ENCODE measurements around the gene RGS3.

The RGS3 gene

DNA sequence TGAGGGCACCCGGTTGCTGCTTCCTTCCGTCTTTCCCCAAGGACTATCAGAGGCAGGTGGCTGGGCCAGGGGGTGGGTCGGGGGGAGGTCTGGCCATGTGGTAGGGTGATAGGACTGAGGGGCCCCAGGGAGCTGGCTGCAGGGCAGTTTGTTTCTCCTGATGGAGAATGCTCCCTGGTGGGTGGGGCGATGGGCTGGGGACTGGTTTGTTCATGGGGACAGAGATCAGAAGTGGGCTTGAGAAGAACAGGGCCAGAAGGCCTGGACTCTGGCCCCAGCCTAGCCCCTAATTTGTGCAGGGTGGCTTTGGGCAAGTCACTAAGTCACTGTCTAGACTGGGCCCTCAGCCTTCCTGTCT lies 117.4 kb downstream of the RGS3 start:
- H3K9me3 ChIP-seq (ENCODE audit: low read length): no peaks in the 10 kb centered on the region
- H3K9ac ChIP-seq (ENCODE audit: low read length): no peak overlapping the region
- no peaks in the 10 kb centered on the region for H3K27me3 ChIP-seq (ENCODE audit: control insufficient read depth in 1 of 2, insufficient read depth in 2 of 2, low read length in 2 of 2)
- no peak overlapping the region for H3K4me3 ChIP-seq (ENCODE audit: low read depth in 1 of 2, low read length in 2 of 2)
- H3K4me1 ChIP-seq (ENCODE audit: insufficient read depth, low read length): peaks cover 39% of the 10 kb centered on the region
- H3K36me3 ChIP-seq (ENCODE audit: insufficient read depth, low read length): peaks cover 26% of the 10 kb centered on the region
- peak overlapping the region; percentile 47 for H3K27ac ChIP-seq (ENCODE audit: low read depth, low read length)

GRCh38 chr9:113581865-113582697 lies 118.6 kb downstream of the RGS3 start:
- H3K4me1 ChIP-seq (ENCODE audit: insufficient read depth, low read length): peaks cover 39% of the 10 kb centered on the region
- peak overlapping the region; percentile 47 for H3K27ac ChIP-seq (ENCODE audit: low read depth, low read length)
- no peaks in the 10 kb centered on the region for H3K27me3 ChIP-seq (ENCODE audit: control insufficient read depth in 1 of 2, insufficient read depth in 2 of 2, low read length in 2 of 2)
- peaks cover 26% of the 10 kb centered on the region for H3K36me3 ChIP-seq (ENCODE audit: insufficient read depth, low read length)
- peak overlapping the region in 1 of 2 donors; percentile 51 for H3K4me3 ChIP-seq (ENCODE audit: low read depth in 1 of 2, low read length in 2 of 2)
- H3K9ac ChIP-seq (ENCODE audit: low read length): peak overlapping the region; percentile 6
- no peaks in the 10 kb centered on the region for H3K9me3 ChIP-seq (ENCODE audit: low read length)

DNA sequence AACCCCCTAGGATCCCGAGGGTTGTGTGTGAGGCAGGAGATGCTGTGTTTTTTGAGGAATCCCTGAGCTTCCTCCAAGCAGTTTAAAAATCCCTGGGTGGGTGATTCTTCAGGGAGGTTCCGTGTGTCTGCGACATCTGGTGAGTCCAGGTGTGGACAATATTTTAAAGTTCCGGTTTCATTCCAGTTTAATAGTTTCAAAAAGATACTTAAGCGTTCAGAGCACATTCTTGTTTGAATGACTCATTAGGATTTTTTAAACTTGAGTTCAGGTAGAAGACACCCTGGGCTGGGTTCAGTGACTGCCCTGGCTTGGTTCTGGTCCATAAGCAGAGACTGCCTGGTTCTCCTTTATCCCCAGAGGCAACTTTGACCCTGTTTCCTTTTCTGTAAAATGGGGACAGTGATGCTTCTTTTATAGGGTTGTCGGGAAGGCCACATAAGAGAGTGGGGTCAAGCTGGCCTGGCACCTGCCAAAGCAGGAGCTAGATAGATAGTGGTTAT lies 119.2 kb downstream of the RGS3 start:
- no peaks in the 10 kb centered on the region for H3K9me3 ChIP-seq (ENCODE audit: low read length)
- H3K27me3 ChIP-seq (ENCODE audit: control insufficient read depth in 1 of 2, insufficient read depth in 2 of 2, low read length in 2 of 2): no peaks in the 10 kb centered on the region
- H3K27ac ChIP-seq (ENCODE audit: low read depth, low read length): no peak overlapping the region
- H3K4me3 ChIP-seq (ENCODE audit: low read depth in 1 of 2, low read length in 2 of 2): no peak overlapping the region
- H3K36me3 ChIP-seq (ENCODE audit: insufficient read depth, low read length): peaks cover 26% of the 10 kb centered on the region
- no peak overlapping the region for H3K9ac ChIP-seq (ENCODE audit: low read length)
- peaks cover 39% of the 10 kb centered on the region for H3K4me1 ChIP-seq (ENCODE audit: insufficient read depth, low read length)

DNA sequence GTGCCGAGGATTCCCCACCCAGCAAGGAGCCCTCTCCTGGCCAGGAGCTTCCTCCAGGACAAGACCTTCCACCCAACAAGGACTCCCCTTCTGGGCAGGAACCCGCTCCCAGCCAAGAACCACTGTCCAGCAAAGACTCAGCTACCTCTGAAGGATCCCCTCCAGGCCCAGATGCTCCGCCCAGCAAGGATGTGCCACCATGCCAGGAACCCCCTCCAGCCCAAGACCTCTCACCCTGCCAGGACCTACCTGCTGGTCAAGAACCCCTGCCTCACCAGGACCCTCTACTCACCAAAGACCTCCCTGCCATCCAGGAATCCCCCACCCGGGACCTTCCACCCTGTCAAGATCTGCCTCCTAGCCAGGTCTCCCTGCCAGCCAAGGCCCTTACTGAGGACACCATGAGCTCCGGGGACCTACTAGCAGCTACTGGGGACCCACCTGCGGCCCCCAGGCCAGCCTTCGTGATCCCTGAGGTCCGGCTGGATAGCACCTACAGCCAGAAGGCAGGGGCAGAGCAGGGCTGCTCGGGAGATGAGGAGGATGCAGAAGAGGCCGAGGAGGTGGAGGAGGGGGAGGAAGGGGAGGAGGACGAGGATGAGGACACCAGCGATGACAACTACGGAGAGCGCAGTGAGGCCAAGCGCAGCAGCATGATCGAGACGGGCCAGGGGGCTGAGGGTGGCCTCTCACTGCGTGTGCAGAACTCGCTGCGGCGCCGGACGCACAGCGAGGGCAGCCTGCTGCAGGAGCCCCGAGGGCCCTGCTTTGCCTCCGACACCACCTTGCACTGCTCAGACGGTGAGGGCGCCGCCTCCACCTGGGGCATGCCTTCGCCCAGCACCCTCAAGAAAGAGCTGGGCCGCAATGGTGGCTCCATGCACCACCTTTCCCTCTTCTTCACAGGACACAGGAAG lies 120.2 kb downstream of the RGS3 start:
- Histone ChIP-seq H3K4me3 (ENCODE audit: low read depth in 1 of 2, low read length in 2 of 2) (no peak overlapping the region), H3K36me3 (ENCODE audit: insufficient read depth, low read length) (peaks cover 26% of the 10 kb centered on the region), H3K27me3 (ENCODE audit: control insufficient read depth in 1 of 2, insufficient read depth in 2 of 2, low read length in 2 of 2) (no peaks in the 10 kb centered on the region), H3K9me3 (ENCODE audit: low read length) (no peaks in the 10 kb centered on the region), H3K9ac (ENCODE audit: low read length) (no peak overlapping the region), H3K27ac (ENCODE audit: low read depth, low read length) (no peak overlapping the region), H3K4me1 (ENCODE audit: insufficient read depth, low read length) (peaks cover 41% of the 10 kb centered on the region)

- H3K27ac ChIP-seq (ENCODE audit: low read depth, low read length): no peak overlapping the region
- H3K27me3 ChIP-seq (ENCODE audit: control insufficient read depth in 1 of 2, insufficient read depth in 2 of 2, low read length in 2 of 2): no peaks in the 10 kb centered on the region
- H3K9ac ChIP-seq (ENCODE audit: low read length): no peak overlapping the region
- H3K4me1 ChIP-seq (ENCODE audit: insufficient read depth, low read length): peaks cover 33% of the 10 kb centered on the region
- no peaks in the 10 kb centered on the region for H3K9me3 ChIP-seq (ENCODE audit: low read length)
- H3K36me3 ChIP-seq (ENCODE audit: insufficient read depth, low read length): peaks cover 26% of the 10 kb centered on the region
- H3K4me3 ChIP-seq (ENCODE audit: low read depth in 1 of 2, low read length in 2 of 2): no peak overlapping the region
These were observed 121.0 kb downstream of the RGS3 start for GRCh38 chr9:113584428-113585084.

DNA sequence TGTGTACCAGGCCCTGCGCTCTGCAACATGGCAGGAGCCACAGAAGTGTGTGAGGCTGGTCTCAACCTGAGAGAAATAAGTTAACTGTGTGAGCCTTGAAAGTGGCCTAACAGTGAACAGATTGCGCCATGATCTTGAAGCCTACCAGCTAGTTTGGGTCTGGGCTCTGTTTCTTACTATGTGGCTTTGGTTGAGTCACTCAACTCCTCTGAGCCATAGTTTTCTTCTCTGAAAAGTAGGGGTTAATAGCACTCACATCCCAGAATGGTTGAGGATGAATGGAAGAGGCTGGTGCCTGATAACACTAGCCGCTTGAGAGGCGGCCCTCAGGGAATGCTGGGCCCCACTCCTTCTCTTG lies 121.5 kb downstream of the RGS3 start:
- Histone ChIP-seq H3K4me3 (ENCODE audit: low read depth in 1 of 2, low read length in 2 of 2) (no peak overlapping the region), H3K9ac (ENCODE audit: low read length) (no peak overlapping the region), H3K9me3 (ENCODE audit: low read length) (no peaks in the 10 kb centered on the region), H3K36me3 (ENCODE audit: insufficient read depth, low read length) (peaks cover 26% of the 10 kb centered on the region), H3K27me3 (ENCODE audit: control insufficient read depth in 1 of 2, insufficient read depth in 2 of 2, low read length in 2 of 2) (no peaks in the 10 kb centered on the region), H3K27ac (ENCODE audit: low read depth, low read length) (no peak overlapping the region), H3K4me1 (ENCODE audit: insufficient read depth, low read length) (peaks cover 28% of the 10 kb centered on the region)

GRCh38 chr9:113585555-113585954 lies 122.0 kb downstream of the RGS3 start:
- H3K4me1 ChIP-seq (ENCODE audit: insufficient read depth, low read length): peaks cover 23% of the 10 kb centered on the region
- no peak overlapping the region for H3K9ac ChIP-seq (ENCODE audit: low read length)
- H3K27ac ChIP-seq (ENCODE audit: low read depth, low read length): no peak overlapping the region
- no peaks in the 10 kb centered on the region for H3K27me3 ChIP-seq (ENCODE audit: control insufficient read depth in 1 of 2, insufficient read depth in 2 of 2, low read length in 2 of 2)
- peaks cover 26% of the 10 kb centered on the region for H3K36me3 ChIP-seq (ENCODE audit: insufficient read depth, low read length)
- H3K4me3 ChIP-seq (ENCODE audit: low read depth in 1 of 2, low read length in 2 of 2): no peak overlapping the region
- no peaks in the 10 kb centered on the region for H3K9me3 ChIP-seq (ENCODE audit: low read length)

DNA sequence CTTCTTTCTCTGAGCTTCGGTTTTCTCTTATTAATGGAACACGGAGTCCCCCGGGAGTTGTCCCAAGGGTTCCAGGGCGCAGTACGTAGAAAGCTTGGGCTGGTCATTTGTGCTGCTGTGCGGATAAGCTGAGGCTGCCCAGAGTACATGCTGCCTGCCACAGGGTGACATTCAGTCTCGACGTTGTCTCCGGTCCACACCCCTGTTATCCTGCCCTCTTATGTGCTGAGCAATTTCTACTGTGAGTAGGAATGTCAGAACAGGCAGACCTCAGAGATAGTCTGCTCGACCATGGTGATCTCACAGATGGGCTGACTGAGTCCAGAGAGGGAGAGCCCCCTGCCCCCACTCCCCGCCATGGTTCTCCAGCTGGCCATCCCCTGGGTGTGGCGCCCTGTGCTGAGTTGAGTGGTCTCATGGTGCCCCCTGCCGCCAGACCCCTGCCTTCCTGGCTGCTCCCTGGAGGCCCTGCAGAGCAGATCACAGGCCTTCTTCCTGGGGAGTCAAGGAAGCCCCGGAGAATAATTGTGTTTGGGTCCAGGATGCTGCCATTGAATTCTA lies 124.0 kb downstream of the RGS3 start:
- Histone ChIP-seq H3K9ac (ENCODE audit: low read length) (no peak overlapping the region), H3K27me3 (ENCODE audit: control insufficient read depth in 1 of 2, insufficient read depth in 2 of 2, low read length in 2 of 2) (no peaks in the 10 kb centered on the region), H3K36me3 (ENCODE audit: insufficient read depth, low read length) (peaks cover 26% of the 10 kb centered on the region), H3K9me3 (ENCODE audit: low read length) (no peaks in the 10 kb centered on the region), H3K4me3 (ENCODE audit: low read depth in 1 of 2, low read length in 2 of 2) (no peak overlapping the region), H3K4me1 (ENCODE audit: insufficient read depth, low read length) (peaks cover 12% of the 10 kb centered on the region), H3K27ac (ENCODE audit: low read depth, low read length) (no peak overlapping the region)

DNA sequence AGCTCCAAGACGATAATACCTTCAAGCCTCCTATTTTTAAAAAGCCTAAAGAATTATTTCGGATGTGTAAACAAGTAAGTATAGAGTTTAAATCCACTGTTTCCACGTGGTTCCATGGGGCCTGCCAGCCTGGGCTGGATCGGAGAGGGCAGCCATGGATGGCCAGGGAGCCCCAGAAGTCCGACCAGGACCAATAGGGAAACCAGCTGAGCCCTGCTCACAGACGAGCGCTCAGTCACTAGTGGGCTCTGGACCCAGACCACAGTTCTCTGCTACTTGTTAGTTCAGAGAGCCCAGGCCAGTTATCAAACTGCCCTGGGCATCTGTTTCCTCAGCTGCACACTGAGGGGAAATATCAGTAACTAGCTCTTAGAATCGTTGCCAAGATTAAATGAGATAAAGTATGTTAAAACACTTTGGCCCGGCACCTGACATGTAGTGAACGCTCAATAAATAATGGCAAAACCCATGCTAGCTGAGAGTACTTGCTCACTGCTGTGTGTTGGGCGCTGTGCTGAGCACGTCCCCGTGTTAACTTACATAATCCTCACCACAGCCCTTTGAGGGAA lies 124.8 kb downstream of the RGS3 start:
- Histone ChIP-seq H3K27ac (ENCODE audit: low read depth, low read length) (no peak overlapping the region), H3K36me3 (ENCODE audit: insufficient read depth, low read length) (peaks cover 23% of the 10 kb centered on the region), H3K9me3 (ENCODE audit: low read length) (no peaks in the 10 kb centered on the region), H3K4me3 (ENCODE audit: low read depth in 1 of 2, low read length in 2 of 2) (no peak overlapping the region), H3K27me3 (ENCODE audit: control insufficient read depth in 1 of 2, insufficient read depth in 2 of 2, low read length in 2 of 2) (no peaks in the 10 kb centered on the region), H3K4me1 (ENCODE audit: insufficient read depth, low read length) (peaks cover 16% of the 10 kb centered on the region), H3K9ac (ENCODE audit: low read length) (no peak overlapping the region)

DNA sequence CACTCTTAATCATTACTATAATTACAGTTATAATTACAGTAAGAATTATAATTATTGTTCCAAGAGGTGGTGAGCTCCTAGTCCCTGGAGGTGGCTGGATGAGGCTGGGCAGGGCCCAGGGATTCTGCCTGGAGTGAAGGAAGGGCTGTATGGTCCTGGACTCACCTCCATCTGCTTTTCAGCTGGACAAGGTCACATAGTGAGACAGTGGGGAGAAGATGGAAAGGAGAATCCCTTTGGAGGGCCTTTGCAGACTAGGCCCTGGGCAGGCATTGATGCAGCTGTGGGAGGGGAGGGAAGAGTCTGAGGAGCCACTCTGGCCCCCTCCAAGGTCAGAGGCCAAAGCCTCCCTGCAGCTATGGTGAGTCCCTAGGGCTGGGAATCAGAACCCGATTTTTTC lies 125.4 kb downstream of the RGS3 start:
- Histone ChIP-seq H3K4me3 (ENCODE audit: low read depth in 1 of 2, low read length in 2 of 2) (no peak overlapping the region), H3K4me1 (ENCODE audit: insufficient read depth, low read length) (peaks cover 21% of the 10 kb centered on the region), H3K27me3 (ENCODE audit: control insufficient read depth in 1 of 2, insufficient read depth in 2 of 2, low read length in 2 of 2) (no peaks in the 10 kb centered on the region), H3K9me3 (ENCODE audit: low read length) (no peaks in the 10 kb centered on the region), H3K36me3 (ENCODE audit: insufficient read depth, low read length) (peaks cover 17% of the 10 kb centered on the region), H3K9ac (ENCODE audit: low read length) (no peak overlapping the region), H3K27ac (ENCODE audit: low read depth, low read length) (no peak overlapping the region)

DNA sequence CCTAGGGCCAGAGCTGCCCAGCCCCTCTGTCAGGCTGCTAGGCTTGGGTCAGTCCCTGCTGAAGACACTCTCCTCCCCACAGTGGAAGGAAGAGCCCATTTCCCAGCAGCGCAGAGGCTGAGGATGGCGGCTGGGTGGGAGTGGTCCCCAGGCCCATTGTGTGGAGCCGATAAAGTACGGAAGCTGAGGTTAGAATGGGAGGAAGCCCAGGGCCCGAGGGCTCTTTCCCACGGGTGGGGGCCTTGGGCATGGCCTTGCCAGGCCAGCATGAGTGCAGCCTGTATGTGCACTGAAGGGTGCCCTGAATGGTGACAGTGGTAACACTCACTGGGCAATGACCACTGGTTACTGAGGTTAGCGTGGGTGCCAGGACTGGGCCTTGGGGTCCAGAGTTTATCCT lies 125.9 kb downstream of the RGS3 start:
- H3K9ac ChIP-seq (ENCODE audit: low read length): no peak overlapping the region
- H3K4me1 ChIP-seq (ENCODE audit: insufficient read depth, low read length): peaks cover 21% of the 10 kb centered on the region
- H3K36me3 ChIP-seq (ENCODE audit: insufficient read depth, low read length): peaks cover 13% of the 10 kb centered on the region

More for the DNA sequence above, 125.9 kb downstream of the RGS3 start:
- Histone ChIP-seq H3K27ac (ENCODE audit: low read depth, low read length) (no peak overlapping the region), H3K4me3 (ENCODE audit: low read depth in 1 of 2, low read length in 2 of 2) (no peak overlapping the region), H3K27me3 (ENCODE audit: control insufficient read depth in 1 of 2, insufficient read depth in 2 of 2, low read length in 2 of 2) (no peaks in the 10 kb centered on the region), H3K9me3 (ENCODE audit: low read length) (no peaks in the 10 kb centered on the region)
